Progenitor cell of endocrine pancreas (in vitro differentiated cells): Measurements from ENCODE around the gene SSH2. TPM values are rescaled to one million over a fixed set of nuclear protein-coding genes. Genes with fewer than 3 reads are reported as not detected.
A peak's percentile ranks its signal among the peaks of the same experiment; 100 is the strongest.

Experiments used
- DNase-seq: peaks from one replicate; pipeline ENCODE4 v3.0.0; 2021; ENCODE audit warnings: low spot score; ENCODE audit not compliant: unreplicated experiment
- H3K27ac Mint-ChIP-seq: 2 replicates; pipeline ENCODE4 v1.8.0; 2021; ENCODE audit warnings: mild to moderate bottlenecking, moderate library complexity, mixed read lengths
- H3K27me3 Mint-ChIP-seq: 2 replicates; pipeline ENCODE4 v1.8.0; 2021; ENCODE audit warnings: mixed read lengths
- H3K36me3 Mint-ChIP-seq: 2 replicates; pipeline ENCODE4 v1.8.0; 2022; ENCODE audit warnings: mixed read lengths; ENCODE audit not compliant: insufficient read depth
- H3K4me1 Mint-ChIP-seq: 2 replicates; pipeline ENCODE4 v1.8.0; 2021; ENCODE audit warnings: low read depth, mixed read lengths
- H3K4me3 Mint-ChIP-seq: 2 replicates; pipeline ENCODE4 v1.8.0; 2021; ENCODE audit warnings: low read depth, mild to moderate bottlenecking, moderate library complexity, mixed read lengths
- H3K9me3 Mint-ChIP-seq: 2 replicates; pipeline ENCODE4 v1.8.0; 2021; ENCODE audit warnings: low read depth, mixed read lengths
- total RNA-seq: library from RNA; stranded (reverse); gene quantifications from 2 replicates; pipeline ENCODE4 v1.2.1, GENCODE V29; 2021
- TF ChIP-seq, protein P1 (sequence below): fragments of 200-600 bp; sonication (generic); IDR thresholded peaks from one replicate; pipeline ENCODE4 v1.5.0; 2021; ENCODE audit warnings: antibody characterized with exemption, mild to moderate bottlenecking; ENCODE audit not compliant: unreplicated experiment

The SSH2 gene
- total RNA-seq, 1 donor from 2014 or later, result 20.7 TPM

DNA sequence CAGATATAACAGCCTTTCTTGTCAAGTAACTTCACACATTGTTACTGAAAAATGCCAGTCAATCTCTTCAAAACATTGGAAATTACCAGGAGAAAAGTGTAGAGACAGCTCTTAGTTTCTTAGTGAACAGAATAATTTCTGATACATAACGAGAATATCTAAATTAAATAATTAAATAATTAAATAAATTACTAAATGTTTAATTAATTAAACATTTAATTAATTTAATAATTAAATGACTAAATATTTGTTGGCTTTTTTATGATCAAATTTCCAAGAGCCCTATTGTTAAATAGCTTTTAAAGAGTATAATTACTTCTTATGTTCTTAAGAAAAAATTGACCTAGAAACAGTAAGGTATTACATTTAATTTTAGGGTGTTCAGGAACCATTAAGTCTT is 129.6 kb downstream of the SSH2 start:
- H3K27ac Mint-ChIP-seq, result no peak overlapping the region
- no peaks in the 10 kb centered on the region for H3K36me3 Mint-ChIP-seq
- TF ChIP-seq, protein P1, sequence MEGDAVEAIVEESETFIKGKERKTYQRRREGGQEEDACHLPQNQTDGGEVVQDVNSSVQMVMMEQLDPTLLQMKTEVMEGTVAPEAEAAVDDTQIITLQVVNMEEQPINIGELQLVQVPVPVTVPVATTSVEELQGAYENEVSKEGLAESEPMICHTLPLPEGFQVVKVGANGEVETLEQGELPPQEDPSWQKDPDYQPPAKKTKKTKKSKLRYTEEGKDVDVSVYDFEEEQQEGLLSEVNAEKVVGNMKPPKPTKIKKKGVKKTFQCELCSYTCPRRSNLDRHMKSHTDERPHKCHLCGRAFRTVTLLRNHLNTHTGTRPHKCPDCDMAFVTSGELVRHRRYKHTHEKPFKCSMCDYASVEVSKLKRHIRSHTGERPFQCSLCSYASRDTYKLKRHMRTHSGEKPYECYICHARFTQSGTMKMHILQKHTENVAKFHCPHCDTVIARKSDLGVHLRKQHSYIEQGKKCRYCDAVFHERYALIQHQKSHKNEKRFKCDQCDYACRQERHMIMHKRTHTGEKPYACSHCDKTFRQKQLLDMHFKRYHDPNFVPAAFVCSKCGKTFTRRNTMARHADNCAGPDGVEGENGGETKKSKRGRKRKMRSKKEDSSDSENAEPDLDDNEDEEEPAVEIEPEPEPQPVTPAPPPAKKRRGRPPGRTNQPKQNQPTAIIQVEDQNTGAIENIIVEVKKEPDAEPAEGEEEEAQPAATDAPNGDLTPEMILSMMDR, result no peak
- no peaks in the 10 kb centered on the region for H3K9me3 Mint-ChIP-seq
- peaks cover 7% of the 10 kb centered on the region for H3K4me1 Mint-ChIP-seq
- no peaks in the 10 kb centered on the region for H3K27me3 Mint-ChIP-seq
- no peak overlapping the region for H3K4me3 Mint-ChIP-seq
- no peak for DNase-seq

DNA sequence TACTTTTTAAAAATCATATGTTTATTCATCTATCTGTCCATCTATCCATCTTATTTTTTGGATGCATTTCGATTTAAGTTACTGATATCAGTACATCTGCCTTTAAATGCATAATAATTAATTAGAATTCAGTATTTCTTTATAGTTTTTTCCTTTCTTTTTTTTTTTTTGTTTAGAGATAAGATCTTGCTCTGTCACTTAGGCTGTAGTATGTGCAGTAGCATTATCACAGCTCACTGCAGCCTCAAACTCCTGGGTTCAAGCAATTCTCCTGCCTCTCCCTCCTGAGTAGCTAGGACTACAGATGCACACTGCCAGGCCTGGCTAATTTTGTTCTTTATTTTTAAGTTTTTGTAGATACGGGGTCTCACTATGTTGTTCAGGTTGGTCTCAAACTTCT is 133.4 kb downstream of the SSH2 start:
- H3K4me1 Mint-ChIP-seq, result peaks cover 15% of the 10 kb centered on the region
- H3K27me3 Mint-ChIP-seq, result no peaks in the 10 kb centered on the region
- H3K36me3 Mint-ChIP-seq, result no peaks in the 10 kb centered on the region
- TF ChIP-seq, protein P1, result no peak
- H3K9me3 Mint-ChIP-seq, result no peaks in the 10 kb centered on the region
- H3K4me3 Mint-ChIP-seq, result no peak overlapping the region
- no peak for DNase-seq
- H3K27ac Mint-ChIP-seq, result no peak overlapping the region

GRCh38 chr17:29793501-29793900 is 136.5 kb downstream of the SSH2 start:
- H3K4me1 Mint-ChIP-seq, result peaks cover 18% of the 10 kb centered on the region
- no peaks in the 10 kb centered on the region for H3K9me3 Mint-ChIP-seq
- TF ChIP-seq, protein P1, result no peak
- no peaks in the 10 kb centered on the region for H3K27me3 Mint-ChIP-seq
- DNase-seq, result no peak
- H3K36me3 Mint-ChIP-seq, result no peaks in the 10 kb centered on the region
- H3K27ac Mint-ChIP-seq, result no peak overlapping the region
- H3K4me3 Mint-ChIP-seq, result no peak overlapping the region

GRCh38 chr17:29791336-29792080 is 138.5 kb downstream of the SSH2 start:
- Mint-ChIP-seq H3K36me3 (peaks cover 3% of the 10 kb centered on the region), H3K27me3 (no peaks in the 10 kb centered on the region), H3K9me3 (no peaks in the 10 kb centered on the region), H3K4me3 (no peak overlapping the region), H3K27ac (peak overlapping the region; percentile 13), H3K4me1 (peaks cover 18% of the 10 kb centered on the region)
- TF ChIP-seq, protein P1, result no peak
- DNase-seq, result no peak

DNA sequence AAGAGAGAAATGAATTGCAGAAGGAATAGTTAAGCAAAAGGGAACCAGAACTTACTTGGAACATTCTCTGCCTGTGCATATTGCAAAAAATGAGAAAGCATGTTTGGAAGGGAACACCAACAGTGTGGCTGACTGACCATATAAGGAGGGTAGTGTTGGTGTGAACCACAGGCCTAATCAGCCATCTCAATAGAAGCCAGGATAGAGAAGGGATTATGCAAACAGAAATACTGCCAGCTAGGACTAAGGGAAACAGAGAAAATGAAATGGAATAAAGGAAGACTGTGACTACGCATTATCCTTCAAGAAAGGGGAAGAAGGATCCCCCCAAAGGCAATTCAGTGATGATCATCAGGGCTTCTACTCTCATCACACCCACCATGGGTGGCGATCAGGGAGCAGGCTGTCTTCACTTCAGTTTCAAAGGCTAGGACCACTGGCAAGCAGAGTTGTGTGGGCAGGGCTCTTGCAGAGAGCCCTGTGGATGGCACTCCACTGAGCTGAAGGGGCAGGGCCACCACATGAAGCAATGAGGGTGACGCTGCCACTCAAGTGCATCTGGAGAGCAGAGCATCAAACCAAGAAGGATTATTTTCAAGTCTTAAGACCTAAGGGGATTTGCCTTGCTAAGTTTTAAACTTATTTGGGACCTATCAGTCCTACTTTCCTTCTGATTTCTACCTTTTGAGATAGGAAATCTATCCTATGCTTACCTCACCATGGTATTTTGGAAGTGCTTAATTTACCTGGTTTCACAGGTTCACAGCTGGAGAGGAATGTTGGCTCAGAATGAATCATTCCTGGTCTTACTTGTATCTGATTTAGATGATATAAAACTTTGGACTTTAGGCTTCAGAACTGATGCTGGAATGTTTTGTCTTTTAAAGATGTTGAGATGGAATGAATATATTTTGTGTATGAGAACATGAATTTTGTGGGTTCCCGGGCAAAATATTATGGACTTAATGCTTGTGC is 140.5 kb downstream of the SSH2 start:
- Mint-ChIP-seq H3K9me3 (no peaks in the 10 kb centered on the region), H3K4me1 (peaks cover 14% of the 10 kb centered on the region), H3K27ac (no peak overlapping the region), H3K4me3 (no peak overlapping the region), H3K36me3 (peaks cover 7% of the 10 kb centered on the region), H3K27me3 (no peaks in the 10 kb centered on the region)
- no peak for DNase-seq
- TF ChIP-seq, protein P1, result no peak
